LNCaP clone FGC (cell line): Measurements from ENCODE around the gene CCNE1.

Experiments
- DNase-seq: peaks from one replicate; pipeline ENCODE4 v3.0.0-alpha.2; 2011; ENCODE audit warnings: low read depth
- H3K4me3 ChIP-seq: 2 replicates; pipeline ENCODE4 v1.5.1; 2011; ENCODE audit warnings: mild to moderate bottlenecking, low read depth, low read length, control low read depth
- CTCF ChIP-seq: IDR thresholded peaks from 2 replicates; pipeline ENCODE4 v1.5.1; 2012; ENCODE audit warnings: mild to moderate bottlenecking; ENCODE audit not compliant: control insufficient read depth, insufficient read depth; ENCODE audit errors: extremely low read depth

Gene CCNE1

GRCh38 chr19:29811125-29812079, at the start of gene CCNE1:
CCNE1 (plus strand) TSS chr19:29811991; CDS start chr19:29812556, 565 bp downstream.
- DNase-seq = no peak
- no peak for TF ChIP-seq CTCF
- peak within 1 kb of the TSS; percentile 56 for H3K4me3 ChIP-seq

GRCh38 chr19:29763196-29763595, 48.6 kb upstream of the CCNE1 start:
- no peak for TF ChIP-seq CTCF
- DNase-seq = no peak
- no peak overlapping the region for H3K4me3 ChIP-seq

GRCh38 chr19:29764361-29764760, 47.4 kb upstream of the CCNE1 start:
- H3K4me3 ChIP-seq = no peak overlapping the region
- no peak for DNase-seq
- TF ChIP-seq CTCF = no peak

DNA sequence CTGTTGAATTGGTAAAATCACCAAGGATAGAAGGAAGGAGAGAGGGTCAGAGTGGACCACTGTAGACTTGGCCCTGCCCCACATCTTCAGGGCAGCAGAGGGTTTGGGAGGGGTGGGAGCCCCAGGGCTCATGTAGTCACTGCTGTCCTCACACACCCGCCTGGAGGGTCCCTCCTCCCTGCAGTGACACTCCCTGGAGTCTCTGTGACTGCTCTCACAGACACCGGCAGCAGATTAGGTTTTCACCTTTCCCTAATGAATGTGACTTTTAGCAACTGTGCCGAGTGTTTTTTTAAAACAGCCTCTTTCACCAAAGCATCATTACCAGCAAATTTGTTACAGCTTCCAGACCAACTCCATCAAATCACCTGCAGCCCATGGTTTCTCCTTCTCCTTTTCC, 45.7 kb upstream of the CCNE1 start:
- no peak for DNase-seq
- H3K4me3 ChIP-seq = no peak overlapping the region
- TF ChIP-seq CTCF = no peak

- H3K4me3 ChIP-seq = no peak overlapping the region
- TF ChIP-seq CTCF = no peak
- DNase-seq = no peak
These were observed 44.6 kb upstream of the CCNE1 start for GRCh38 chr19:29767039-29767735.

GRCh38 chr19:29768166-29768565, 43.6 kb upstream of the CCNE1 start:
- DNase-seq = no peak
- no peak for TF ChIP-seq CTCF
- no peak overlapping the region for H3K4me3 ChIP-seq

DNA sequence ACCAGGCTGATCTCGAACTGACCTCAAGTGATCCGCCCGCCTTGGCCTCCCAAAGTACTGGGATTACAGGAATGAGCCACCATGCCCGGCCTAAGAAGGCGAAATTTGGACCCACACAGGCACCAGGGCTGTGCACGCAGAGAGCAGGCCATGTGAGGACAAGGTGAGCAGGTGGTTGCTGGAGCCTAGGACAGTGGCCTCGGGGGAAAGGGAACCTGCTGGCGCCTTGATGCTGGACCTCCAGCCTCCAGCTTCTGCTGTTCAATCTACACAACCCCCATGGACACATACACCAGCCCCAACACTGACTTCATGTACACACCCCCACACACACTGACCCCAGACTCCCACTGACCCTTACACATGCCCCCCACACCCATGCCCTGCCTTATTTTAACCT, 41.8 kb upstream of the CCNE1 start:
- DNase-seq = no peak
- no peak overlapping the region for H3K4me3 ChIP-seq
- no peak for TF ChIP-seq CTCF
